Measurements from ENCODE around the gene TRMO.

DNA sequence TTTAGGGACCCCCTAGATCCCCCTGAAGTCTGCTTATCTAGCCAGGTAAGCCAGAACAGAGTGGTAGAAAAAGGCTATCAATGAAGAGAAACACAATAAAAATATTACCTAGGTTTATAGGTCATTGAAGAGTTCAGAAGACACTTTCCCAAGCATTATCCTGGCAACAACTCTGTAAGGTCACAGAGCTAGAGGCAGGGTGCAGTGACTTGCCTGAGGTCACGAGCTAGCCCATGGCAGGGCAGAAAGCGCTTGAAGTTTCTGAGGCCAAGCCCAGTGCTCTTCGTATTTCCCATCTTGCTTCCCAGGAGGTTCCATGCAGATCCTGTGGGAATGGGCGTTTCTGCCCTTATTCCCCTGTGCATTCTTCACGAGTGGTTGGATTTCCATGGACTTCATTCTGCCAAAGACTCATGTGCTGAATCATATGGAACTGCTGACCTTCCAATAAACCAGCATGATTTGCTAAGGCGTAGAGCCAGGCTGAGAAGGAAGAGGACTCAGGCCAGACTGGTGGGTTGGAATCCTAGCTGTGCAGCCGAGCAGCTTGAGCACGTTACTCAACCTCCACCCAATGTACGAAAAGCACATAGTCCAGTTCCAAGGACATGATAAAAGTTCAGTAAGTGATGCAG lies 22.1 kb downstream of the TRMO start:
- TF ChIP-seq, protein P1, sequence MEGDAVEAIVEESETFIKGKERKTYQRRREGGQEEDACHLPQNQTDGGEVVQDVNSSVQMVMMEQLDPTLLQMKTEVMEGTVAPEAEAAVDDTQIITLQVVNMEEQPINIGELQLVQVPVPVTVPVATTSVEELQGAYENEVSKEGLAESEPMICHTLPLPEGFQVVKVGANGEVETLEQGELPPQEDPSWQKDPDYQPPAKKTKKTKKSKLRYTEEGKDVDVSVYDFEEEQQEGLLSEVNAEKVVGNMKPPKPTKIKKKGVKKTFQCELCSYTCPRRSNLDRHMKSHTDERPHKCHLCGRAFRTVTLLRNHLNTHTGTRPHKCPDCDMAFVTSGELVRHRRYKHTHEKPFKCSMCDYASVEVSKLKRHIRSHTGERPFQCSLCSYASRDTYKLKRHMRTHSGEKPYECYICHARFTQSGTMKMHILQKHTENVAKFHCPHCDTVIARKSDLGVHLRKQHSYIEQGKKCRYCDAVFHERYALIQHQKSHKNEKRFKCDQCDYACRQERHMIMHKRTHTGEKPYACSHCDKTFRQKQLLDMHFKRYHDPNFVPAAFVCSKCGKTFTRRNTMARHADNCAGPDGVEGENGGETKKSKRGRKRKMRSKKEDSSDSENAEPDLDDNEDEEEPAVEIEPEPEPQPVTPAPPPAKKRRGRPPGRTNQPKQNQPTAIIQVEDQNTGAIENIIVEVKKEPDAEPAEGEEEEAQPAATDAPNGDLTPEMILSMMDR (conservative IDR thresholded peaks at IDR 0.05 in 1 of 2, IDR thresholded peaks at IDR 0.05 in 1 of 2; ENCODE audit: low read depth in 1 of 2, low read length in 2 of 2) = no peak
- no peak for TF ChIP-seq EZH2 (IDR thresholded peaks at IDR 0.05; ENCODE audit: low read length, missing control alignments)
